HFFc6 (cell line): ENCODE data around the gene RAP1GAP2. TPM values are rescaled to one million over a fixed set of nuclear protein-coding genes. Genes with fewer than 3 reads are reported as not detected.

Experiments used
- DNase-seq: peaks from one replicate; pipeline ENCODE4 v3.0.0-alpha.2; 2018
- H3K27ac Mint-ChIP-seq: 2 replicates; pipeline ENCODE4 v1.8.0; 2020; ENCODE audit warnings: mild to moderate bottlenecking, mixed read lengths
- H3K27me3 Mint-ChIP-seq: 2 replicates; pipeline ENCODE4 v1.8.0; 2021; ENCODE audit warnings: mild to moderate bottlenecking, moderate library complexity, mixed read lengths; ENCODE audit not compliant: insufficient read depth
- H3K36me3 Mint-ChIP-seq: 2 replicates; pipeline ENCODE4 v1.8.0; 2021; ENCODE audit warnings: low read depth, mixed read lengths
- H3K4me1 Mint-ChIP-seq: 2 replicates; pipeline ENCODE4 v1.8.0; 2020; ENCODE audit warnings: low read depth, mixed read lengths
- H3K4me3 Mint-ChIP-seq: 2 replicates; pipeline ENCODE4 v1.8.0; 2020; ENCODE audit warnings: mild to moderate bottlenecking, moderate library complexity, mixed read lengths
- H3K9me3 Mint-ChIP-seq: 2 replicates; pipeline ENCODE4 v1.8.0; 2020; ENCODE audit warnings: mild to moderate bottlenecking, mixed read lengths
- CTCF ChIP-seq: fragments of 200-600 bp; sonication (generic); IDR thresholded peaks from 2 replicates; pipeline ENCODE4 v1.5.0; 2021; ENCODE audit warnings: antibody characterized with exemption, mild to moderate bottlenecking
- total RNA-seq, 6 experiments: library from RNA; stranded (reverse); fragmentation: NEBNext Ultra II Directional; extraction: Animal tissue kit (Norgen Biotek cat#: 25700); gene quantifications; 2 replicates in 1 of 6; 3 replicates in 5 of 6; pipeline ENCODE4 v1.2.3, GENCODE V29; 2021

Gene RAP1GAP2
- total RNA-seq, 6 experiments from 2014 or later: 7.9 to 27.4 (median 23.9) TPM

GRCh38 chr17:2792366-2793169, 3.7 kb upstream of the RAP1GAP2 start:
- H3K27me3 Mint-ChIP-seq: peaks cover 43% of the 10 kb centered on the region
- H3K4me3 Mint-ChIP-seq: no peak overlapping the region
- no peaks in the 10 kb centered on the region for H3K36me3 Mint-ChIP-seq
- no peaks in the 10 kb centered on the region for H3K4me1 Mint-ChIP-seq
- H3K27ac Mint-ChIP-seq: no peak overlapping the region
- no peak for DNase-seq
- no peaks in the 10 kb centered on the region for H3K9me3 Mint-ChIP-seq
- no peak for TF ChIP-seq CTCF

- DNase-seq: no peak
- Mint-ChIP-seq H3K27me3 (peaks cover 56% of the 10 kb centered on the region), H3K36me3 (no peaks in the 10 kb centered on the region), H3K27ac (no peak overlapping the region), H3K4me1 (no peaks in the 10 kb centered on the region), H3K9me3 (no peaks in the 10 kb centered on the region), H3K4me3 (no peak overlapping the region)
- no peak for TF ChIP-seq CTCF
Observed at GRCh38 chr17:2794111-2794803, 2.0 kb upstream of the RAP1GAP2 start.

- no peaks in the 10 kb centered on the region for H3K4me1 Mint-ChIP-seq
- no peak for TF ChIP-seq CTCF
- no peaks in the 10 kb centered on the region for H3K9me3 Mint-ChIP-seq
- no peaks in the 10 kb centered on the region for H3K36me3 Mint-ChIP-seq
- H3K27ac Mint-ChIP-seq: no peak overlapping the region
- H3K27me3 Mint-ChIP-seq: peaks cover 56% of the 10 kb centered on the region
- no peak overlapping the region for H3K4me3 Mint-ChIP-seq
- DNase-seq: no peak
Observed at GRCh38 chr17:2795441-2796163, 636 bp upstream of the RAP1GAP2 start.

GRCh38 chr17:2797226-2797625, 988 bp downstream of the RAP1GAP2 start:
- no peak for TF ChIP-seq CTCF
- no peaks in the 10 kb centered on the region for H3K4me1 Mint-ChIP-seq
- H3K27me3 Mint-ChIP-seq: peaks cover 54% of the 10 kb centered on the region
- no peak overlapping the region for H3K4me3 Mint-ChIP-seq
- no peaks in the 10 kb centered on the region for H3K9me3 Mint-ChIP-seq
- H3K27ac Mint-ChIP-seq: no peak overlapping the region
- no peak for DNase-seq
- no peaks in the 10 kb centered on the region for H3K36me3 Mint-ChIP-seq

GRCh38 chr17:2797637-2798036, 1.4 kb downstream of the RAP1GAP2 start:
- H3K36me3 Mint-ChIP-seq: no peaks in the 10 kb centered on the region
- no peak overlapping the region for H3K27ac Mint-ChIP-seq
- no peaks in the 10 kb centered on the region for H3K4me1 Mint-ChIP-seq
- H3K9me3 Mint-ChIP-seq: no peaks in the 10 kb centered on the region
- peaks cover 51% of the 10 kb centered on the region for H3K27me3 Mint-ChIP-seq
- H3K4me3 Mint-ChIP-seq: no peak overlapping the region
- no peak for TF ChIP-seq CTCF
- no peak for DNase-seq
